Adipose tissue (tissue), 3 donors: ENCODE measurements around the gene ABCA3. TPM values are rescaled to one million over a fixed set of nuclear protein-coding genes. Genes with fewer than 3 reads are reported as not detected.
"Not testable (repeated sequence)": the region's sequence is repeated elsewhere in the genome, so short reads cannot be mapped to it uniquely, and the experiment has no call there.

Experiments
- H3K27ac ChIP-seq: one replicate; pipeline ENCODE4 v1.5.1; 2013; ENCODE audit warnings: low read depth, low read length
- WGBS, 3 donors: extraction: QIAGEN DNeasy Blood & Tissue Kit; methylation state at CpG; one replicate each; pipeline ENCODE4 v1.1.7; 2013; 5-methylcytosine and 5-hydroxymethylcytosine counted together
- polyA plus RNA-seq, 3 donors: library from polyadenylated mRNA; stranded (reverse); fragments of 200-250 nt; gene quantifications; one replicate each; pipeline ENCODE4 v1.2.3, GENCODE V29; 2013
- donor health status: healthy with polysubstance abuse.
- donor health status: Bipolar disorder and iron deficiency.
- donor health status: healthy.

ABCA3 gene
- 10 to 100 TPM in 1 of 3 donors, 1 to 10 TPM in 2; 6.8 to 11.6 (median 8.0) TPM for polyA plus RNA-seq

- H3K27ac ChIP-seq: no peak within 1 kb of the TSS
- 13 to 19% (median 15%) methylated on average over 66 to 110 of the region's 110 CpGs for WGBS, 3 donors
Measured at GRCh38 chr16:2340564-2341455, at the start of gene ABCA3. ABCA3 (minus strand) TSS chr16:2340728; CDS start chr16:2326466, 14,262 bp downstream.

GRCh38 chr16:2388875-2389433 is 48.4 kb upstream of the ABCA3 start:
- no peak overlapping the region for H3K27ac ChIP-seq
- 3 to 62% (median 61%) methylated on average over 2 of the region's 2 CpGs for WGBS, 3 donors

- no peak overlapping the region for H3K27ac ChIP-seq
- 54 to 85% (median 68%) methylated on average over 3 of the region's 3 CpGs for WGBS, 3 donors
Measured at GRCh38 chr16:2388139-2388874, 47.8 kb upstream of the ABCA3 start.

GRCh38 chr16:2386990-2387389 is 46.5 kb upstream of the ABCA3 start:
- H3K27ac ChIP-seq: no peak overlapping the region
- WGBS, 3 donors: 75 to 82% (median 77%) methylated on average over 3 of the region's 3 CpGs

GRCh38 chr16:2385982-2386381 is 45.5 kb upstream of the ABCA3 start:
- H3K27ac ChIP-seq: not testable (repeated sequence)
- whole genome bisulfite sequencing, 3 donors: 86 to 89% (median 88%) methylated on average over 19 of the region's 19 CpGs

GRCh38 chr16:2385190-2385836 is 44.8 kb upstream of the ABCA3 start:
- H3K27ac ChIP-seq: no peak overlapping the region
- WGBS, 3 donors: 59 to 70% (median 68%) methylated on average over 3 of the region's 3 CpGs

- H3K27ac ChIP-seq: no peak overlapping the region
- 15 to 66% (median 18%) methylated on average over 2 of the region's 2 CpGs for WGBS, 3 donors
Measured at GRCh38 chr16:2384426-2384825, 43.9 kb upstream of the ABCA3 start.

- no peak overlapping the region for H3K27ac ChIP-seq
- 56 to 97% (median 71%) methylated on average over 1 of the region's 1 CpG for WGBS, 3 donors
Measured at GRCh38 chr16:2383501-2383900, 43.0 kb upstream of the ABCA3 start.

- H3K27ac ChIP-seq: no peak overlapping the region
- 65 to 68% (median 66%) methylated on average over 3 of the region's 3 CpGs for WGBS, 3 donors
Measured at GRCh38 chr16:2374644-2375043, 34.1 kb upstream of the ABCA3 start.

GRCh38 chr16:2373176-2373575 is 32.6 kb upstream of the ABCA3 start:
- no peak overlapping the region for H3K27ac ChIP-seq
- WGBS, 3 donors: 68 to 93% (median 92%) methylated on average over 4 of the region's 4 CpGs

GRCh38 chr16:2372684-2373083 is 32.2 kb upstream of the ABCA3 start:
- 87 to 88% (median 87%) methylated on average over 4 of the region's 4 CpGs for WGBS, 3 donors
- no peak overlapping the region for H3K27ac ChIP-seq

GRCh38 chr16:2371421-2371820 is 30.9 kb upstream of the ABCA3 start:
- 34 to 84% (median 48%) methylated on average over 2 of the region's 2 CpGs for whole genome bisulfite sequencing, 3 donors
- H3K27ac ChIP-seq: no peak overlapping the region

GRCh38 chr16:2370721-2371120 is 30.2 kb upstream of the ABCA3 start:
- H3K27ac ChIP-seq: no peak overlapping the region

- 89 to 96% (median 91%) methylated on average over 13 of the region's 13 CpGs for WGBS, 3 donors
- H3K27ac ChIP-seq: no peak overlapping the region
Measured at GRCh38 chr16:2366660-2367309, 26.3 kb upstream of the ABCA3 start.

- no peak overlapping the region for H3K27ac ChIP-seq
- WGBS, 3 donors: 67 to 75% (median 71%) methylated on average over 11 of the region's 11 CpGs
Measured at GRCh38 chr16:2365397-2366294, 25.1 kb upstream of the ABCA3 start.

- WGBS, 3 donors: 15 to 25% (median 17%) methylated on average over 3 of the region's 3 CpGs
- H3K27ac ChIP-seq: no peak overlapping the region
Measured at GRCh38 chr16:2364638-2365210, 24.2 kb upstream of the ABCA3 start.

GRCh38 chr16:2362218-2362617 is 21.7 kb upstream of the ABCA3 start:
- WGBS, 3 donors: 71 to 78% (median 75%) methylated on average over 3 of the region's 3 CpGs

More at GRCh38 chr16:2362218-2362617, 21.7 kb upstream of the ABCA3 start:
- H3K27ac ChIP-seq: no peak overlapping the region
